KMS-11 (cell line): ENCODE measurements around the gene UNC5B.

Experiments
- H2AFZ ChIP-seq: fragments of 200-600 bp; sonication (generic); 2 replicates; pipeline ENCODE4 v1.6.1; 2016; ENCODE audit warnings: antibody characterized with exemption, mixed run types, low read depth
- H3K27ac ChIP-seq: fragments of 200-600 bp; sonication (generic); 2 replicates; pipeline ENCODE4 v1.6.1; 2016; ENCODE audit warnings: mild to moderate bottlenecking, mixed run types
- H3K27me3 ChIP-seq: fragments of 200-600 bp; sonication (generic); 2 replicates; pipeline ENCODE4 v1.6.1; 2017; ENCODE audit warnings: mild to moderate bottlenecking, low read depth, mixed run types, moderate library complexity; ENCODE audit not compliant: insufficient read depth
- H3K36me3 ChIP-seq: fragments of 200-600 bp; sonication (generic); 2 replicates; pipeline ENCODE4 v1.6.1; 2017; ENCODE audit warnings: mild to moderate bottlenecking, mixed run types; ENCODE audit not compliant: insufficient read depth
- H3K4me1 ChIP-seq: fragments of 200-600 bp; sonication (generic); 2 replicates; pipeline ENCODE4 v1.6.1; 2016; ENCODE audit warnings: mild to moderate bottlenecking, low read depth, mixed run types; ENCODE audit not compliant: poor library complexity, severe bottlenecking
- H3K4me2 ChIP-seq: fragments of 200-600 bp; sonication (generic); 2 replicates; pipeline ENCODE4 v1.7.0; 2016; ENCODE audit warnings: mild to moderate bottlenecking, mixed run types
- H3K4me3 ChIP-seq: fragments of 200-600 bp; sonication (generic); IDR thresholded peaks from 2 replicates; pipeline ENCODE4 v1.6.1; 2017; ENCODE audit warnings: low read depth, low read length, mixed read lengths; ENCODE audit not compliant: insufficient read depth
- H3K79me2 ChIP-seq: fragments of 200-600 bp; sonication (generic); 2 replicates; pipeline ENCODE4 v1.6.1; 2016; ENCODE audit warnings: low read depth, mixed run types; ENCODE audit not compliant: insufficient read depth
- H3K9ac ChIP-seq: fragments of 200-600 bp; sonication (generic); 2 replicates; pipeline ENCODE4 v1.6.1; 2016; ENCODE audit warnings: mild to moderate bottlenecking, mixed run types
- H4K20me1 ChIP-seq: fragments of 200-600 bp; sonication (generic); 2 replicates; pipeline ENCODE4 v1.6.1; 2016; ENCODE audit warnings: mild to moderate bottlenecking, mixed run types; ENCODE audit not compliant: insufficient read depth
- TF ChIP-seq, protein P1 (sequence below): fragments of 200-600 bp; sonication (generic); conservative IDR thresholded peaks from 2 replicates; pipeline ENCODE4 v1.6.1; 2017; ENCODE audit warnings: low read depth, mild to moderate bottlenecking, antibody characterized with exemption, low read length, moderate library complexity, mixed read lengths

UNC5B gene

DNA sequence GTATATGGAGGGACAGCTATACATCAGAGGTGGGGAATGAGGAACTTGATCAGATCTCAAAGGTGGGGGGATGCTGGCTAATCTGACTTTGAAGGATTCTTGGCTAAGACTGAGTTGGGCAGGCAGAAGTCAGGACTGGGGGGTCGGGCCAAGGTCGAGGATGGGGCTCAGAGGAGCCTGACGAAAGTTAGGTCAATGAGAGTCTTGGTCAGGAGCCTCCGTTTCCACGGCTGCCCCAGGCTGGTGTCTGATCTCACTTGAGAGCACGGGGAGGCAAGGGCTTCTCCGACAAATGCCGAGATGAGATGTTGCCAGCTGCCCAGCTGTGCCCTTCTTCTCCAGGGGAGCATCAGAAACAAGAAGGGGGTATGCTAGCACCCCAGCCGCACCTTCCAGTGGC is 112.4 kb downstream of the UNC5B start:
- Histone ChIP-seq H3K9ac (no peak overlapping the region), H2AFZ (no peak overlapping the region), H3K27me3 (no peaks in the 10 kb centered on the region), H3K4me1 (peaks cover 5% of the 10 kb centered on the region), H3K36me3 (no peaks in the 10 kb centered on the region), H3K4me2 (no peak overlapping the region), H4K20me1 (no peaks in the 10 kb centered on the region), H3K27ac (no peak overlapping the region), H3K79me2 (no peaks in the 10 kb centered on the region), H3K4me3 (no peak overlapping the region)
- TF ChIP-seq, protein P1, sequence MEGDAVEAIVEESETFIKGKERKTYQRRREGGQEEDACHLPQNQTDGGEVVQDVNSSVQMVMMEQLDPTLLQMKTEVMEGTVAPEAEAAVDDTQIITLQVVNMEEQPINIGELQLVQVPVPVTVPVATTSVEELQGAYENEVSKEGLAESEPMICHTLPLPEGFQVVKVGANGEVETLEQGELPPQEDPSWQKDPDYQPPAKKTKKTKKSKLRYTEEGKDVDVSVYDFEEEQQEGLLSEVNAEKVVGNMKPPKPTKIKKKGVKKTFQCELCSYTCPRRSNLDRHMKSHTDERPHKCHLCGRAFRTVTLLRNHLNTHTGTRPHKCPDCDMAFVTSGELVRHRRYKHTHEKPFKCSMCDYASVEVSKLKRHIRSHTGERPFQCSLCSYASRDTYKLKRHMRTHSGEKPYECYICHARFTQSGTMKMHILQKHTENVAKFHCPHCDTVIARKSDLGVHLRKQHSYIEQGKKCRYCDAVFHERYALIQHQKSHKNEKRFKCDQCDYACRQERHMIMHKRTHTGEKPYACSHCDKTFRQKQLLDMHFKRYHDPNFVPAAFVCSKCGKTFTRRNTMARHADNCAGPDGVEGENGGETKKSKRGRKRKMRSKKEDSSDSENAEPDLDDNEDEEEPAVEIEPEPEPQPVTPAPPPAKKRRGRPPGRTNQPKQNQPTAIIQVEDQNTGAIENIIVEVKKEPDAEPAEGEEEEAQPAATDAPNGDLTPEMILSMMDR: no peak

GRCh38 chr10:71325267-71325666 is 112.9 kb downstream of the UNC5B start:
- no peak overlapping the region for H3K4me2 ChIP-seq
- TF ChIP-seq, protein P1: no peak
- H4K20me1 ChIP-seq: no peaks in the 10 kb centered on the region
- no peak overlapping the region for H3K9ac ChIP-seq
- H3K79me2 ChIP-seq: no peaks in the 10 kb centered on the region
- H2AFZ ChIP-seq: no peak overlapping the region
- H3K27me3 ChIP-seq: no peaks in the 10 kb centered on the region
- no peak overlapping the region for H3K27ac ChIP-seq
- peaks cover under 1% of the 10 kb centered on the region for H3K4me1 ChIP-seq
- H3K36me3 ChIP-seq: no peaks in the 10 kb centered on the region
- H3K4me3 ChIP-seq: no peak overlapping the region

DNA sequence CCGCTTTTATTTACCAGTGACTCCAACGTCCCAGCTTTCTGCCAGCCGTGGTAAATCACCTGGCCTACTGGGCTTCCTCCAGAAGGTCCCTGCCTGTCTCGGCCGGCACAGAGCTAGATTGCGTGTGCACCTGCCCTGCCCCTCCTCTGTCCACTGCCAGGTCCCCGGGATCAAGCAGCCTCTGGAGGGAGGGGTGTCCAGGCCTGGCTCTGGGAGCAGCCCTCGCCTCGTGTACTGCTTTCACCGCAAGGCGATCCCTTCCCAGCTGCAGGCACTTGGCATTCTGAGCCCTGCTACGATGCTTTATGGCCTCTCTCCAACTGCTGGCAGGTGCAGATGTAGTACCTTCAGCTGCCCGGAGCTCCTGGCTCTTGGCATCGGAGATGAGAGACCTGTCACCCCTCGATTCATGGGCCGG is 114.1 kb downstream of the UNC5B start:
- no peaks in the 10 kb centered on the region for H3K27me3 ChIP-seq
- no peak overlapping the region for H3K27ac ChIP-seq
- no peaks in the 10 kb centered on the region for H3K4me1 ChIP-seq
- no peaks in the 10 kb centered on the region for H3K79me2 ChIP-seq
- H2AFZ ChIP-seq: no peak overlapping the region
- no peak overlapping the region for H3K9ac ChIP-seq
- H4K20me1 ChIP-seq: no peaks in the 10 kb centered on the region
- H3K4me3 ChIP-seq: no peak overlapping the region
- H3K4me2 ChIP-seq: no peak overlapping the region
- no peaks in the 10 kb centered on the region for H3K36me3 ChIP-seq
- TF ChIP-seq, protein P1: no peak

GRCh38 chr10:71330789-71331404 is 118.5 kb downstream of the UNC5B start:
- H3K27me3 ChIP-seq: no peaks in the 10 kb centered on the region
- H3K36me3 ChIP-seq: no peaks in the 10 kb centered on the region
- H3K9ac ChIP-seq: no peak overlapping the region
- no peak overlapping the region for H3K4me2 ChIP-seq
- no peaks in the 10 kb centered on the region for H3K4me1 ChIP-seq
- no peaks in the 10 kb centered on the region for H3K79me2 ChIP-seq
- TF ChIP-seq, protein P1: no peak
- no peak overlapping the region for H2AFZ ChIP-seq
- H4K20me1 ChIP-seq: no peaks in the 10 kb centered on the region
- no peak overlapping the region for H3K4me3 ChIP-seq
- H3K27ac ChIP-seq: no peak overlapping the region
